K562 (cell line): Measurements from ENCODE around the gene FLCN. TPM values are rescaled to one million over a fixed set of nuclear protein-coding genes. Genes with fewer than 3 reads are reported as not detected.

ENCODE experiments used
- JUN ChIP-seq, 2 experiments: sonication (generic) in 1 of 2; formaldehyde crosslinking in 1 of 2; IDR thresholded peaks; 2 replicates each; pipeline versions ENCODE4 v1.6.1 to v1.8.0; 2012 to 2022; ENCODE audit warnings: borderline replicate concordance in 2 of 2, mild to moderate bottlenecking in 2 of 2, improper control_type of control experiment in 1 of 2, low read depth in 1 of 2, low read length in 1 of 2, missing genetic modification reagents in 1 of 2
- KLF1 ChIP-seq: fragments of 450-650 bp; IDR thresholded peaks from 2 replicates; pipeline ENCODE4 v1.6.1; 2016; ENCODE audit warnings: missing genetic modification characterization, missing compliant biosample characterization
- MGA ChIP-seq: fragments of 450-650 bp; IDR thresholded peaks from 2 replicates; pipeline ENCODE4 v1.6.1; 2016; ENCODE audit warnings: mild to moderate bottlenecking, moderate library complexity
- ZBTB40 ChIP-seq, 2 experiments: fragments of 450-650 bp in 1 of 2; sonication (generic) in 1 of 2; formaldehyde crosslinking in 1 of 2; IDR thresholded peaks; 2 replicates each; pipeline versions ENCODE4 v1.7.1 to v1.9.0; 2016 to 2022; ENCODE audit warnings: inconsistent platforms in 1 of 2, mild to moderate bottlenecking in 1 of 2, missing genetic modification reagents in 1 of 2
- polyA plus RNA-seq, 8 experiments: library from polyadenylated mRNA; depleted of rRNA in 4 of 8; stranded (reverse) in 5 of 8; unstranded in 3 of 8; fragments of >200 nt; fragmentation: Nextera tagmentation in 2 of 8; fragmentation: Illumina TruSeq in 1 of 8; extraction: Ambion mirVana in 2 of 8; extraction: Trizol in 1 of 8; gene quantifications; 2 replicates each; pipeline versions ENCODE4 v1.2.1 to v1.2.3, GENCODE V29; 2011 to 2014; ENCODE audit warnings: inconsistent platforms in 1 of 8, missing spikeins in 1 of 8
- total RNA-seq, 7 experiments: library from RNA; depleted of rRNA in 6 of 7; stranded (reverse); fragments of >200 nt in 6 of 7; fragmentation: Illumina TruSeq in 2 of 7; extraction: Trizol in 2 of 7; gene quantifications; 2 replicates each; pipeline versions ENCODE4 v1.2.1 to v1.2.3, GENCODE V29; 2011 to 2021; ENCODE audit warnings: low replicate concordance in 1 of 7

The FLCN gene
- total and polyA plus RNA-seq, 9 of the 15 experiments (the other 6 are each of a cell fraction or from before 2014, with no cell fraction given) = 1.6 to 33.5 (median 10.9) TPM

DNA sequence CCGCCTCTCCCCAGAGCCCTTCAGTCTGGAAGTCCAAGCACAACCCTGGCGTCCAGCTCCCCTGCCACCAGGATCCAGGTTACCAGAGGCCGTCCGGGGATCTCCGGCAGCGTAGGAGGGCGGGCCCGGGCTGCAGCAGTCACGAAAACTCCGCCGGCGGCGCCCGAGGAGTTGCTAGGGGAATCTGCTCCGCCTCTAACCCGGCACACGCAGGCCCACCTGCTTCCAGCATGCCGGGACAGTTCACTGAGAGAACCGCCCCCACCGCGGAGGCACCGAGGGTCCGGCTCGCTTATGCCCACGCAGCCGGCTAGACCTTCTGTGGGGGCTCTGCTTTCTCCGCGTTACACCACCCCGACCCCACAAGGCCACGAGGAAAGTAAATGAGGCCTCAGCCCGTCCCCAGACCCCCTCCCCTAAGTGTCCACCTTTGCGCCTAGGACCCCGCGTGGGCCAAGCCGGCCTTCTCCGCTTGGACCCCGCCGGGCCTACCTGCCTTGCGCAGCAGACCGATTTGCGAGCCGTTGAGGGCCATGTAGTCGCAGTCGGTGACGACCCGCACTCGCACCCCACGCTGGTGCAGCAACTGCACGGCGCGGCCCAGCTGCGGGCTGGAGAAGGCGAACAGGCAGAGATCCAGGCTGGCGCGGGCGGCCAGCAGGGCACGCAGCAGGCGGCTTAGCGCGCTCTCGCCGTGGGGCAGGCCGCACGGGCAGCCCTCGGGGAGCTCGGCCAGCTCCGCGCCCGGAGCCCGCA, 31.4 kb downstream of the FLCN start (continued):
- TF ChIP-seq ZBTB40 (IDR thresholded peaks at IDR 0.05) = 0 out of 2 replicates have a peak, but pooled peaks have one; percentile 59
- TF ChIP-seq ZBTB40 (CRISPR knock-in tag; IDR thresholded peaks at IDR 0.05) = 0 out of 2 replicates have a peak, but pooled peaks have one; percentile 6
- TF ChIP-seq KLF1 (tag) = no peak
- TF ChIP-seq MGA = 0 out of 2 replicates have a peak, but pooled peaks have one; percentile 35
- no peak for TF ChIP-seq JUN (IDR thresholded peaks at IDR 0.05; ENCODE audit: borderline replicate concordance, low read depth, low read length)
- TF ChIP-seq JUN (CRISPR knock-in tag; IDR thresholded peaks at IDR 0.05; ENCODE audit: borderline replicate concordance) = 0 out of 2 replicates have a peak, but pooled peaks have one; percentile 66
